GM19438 (cell line): ENCODE data around the gene BMS1.
A peak's percentile ranks its signal among the peaks of the same experiment; 100 is the strongest.
"Not testable (repeated sequence)": the region's sequence is repeated elsewhere in the genome, so short reads cannot be mapped to it uniquely, and the experiment has no call there.

Experiments
- ATAC-seq: cut with Tn5 transposase; IDR thresholded peaks from one replicate; pipeline ENCODE4 v1.9.1; 2021; ENCODE audit warnings: low read depth; ENCODE audit not compliant: unreplicated experiment

BMS1 gene, protein sequence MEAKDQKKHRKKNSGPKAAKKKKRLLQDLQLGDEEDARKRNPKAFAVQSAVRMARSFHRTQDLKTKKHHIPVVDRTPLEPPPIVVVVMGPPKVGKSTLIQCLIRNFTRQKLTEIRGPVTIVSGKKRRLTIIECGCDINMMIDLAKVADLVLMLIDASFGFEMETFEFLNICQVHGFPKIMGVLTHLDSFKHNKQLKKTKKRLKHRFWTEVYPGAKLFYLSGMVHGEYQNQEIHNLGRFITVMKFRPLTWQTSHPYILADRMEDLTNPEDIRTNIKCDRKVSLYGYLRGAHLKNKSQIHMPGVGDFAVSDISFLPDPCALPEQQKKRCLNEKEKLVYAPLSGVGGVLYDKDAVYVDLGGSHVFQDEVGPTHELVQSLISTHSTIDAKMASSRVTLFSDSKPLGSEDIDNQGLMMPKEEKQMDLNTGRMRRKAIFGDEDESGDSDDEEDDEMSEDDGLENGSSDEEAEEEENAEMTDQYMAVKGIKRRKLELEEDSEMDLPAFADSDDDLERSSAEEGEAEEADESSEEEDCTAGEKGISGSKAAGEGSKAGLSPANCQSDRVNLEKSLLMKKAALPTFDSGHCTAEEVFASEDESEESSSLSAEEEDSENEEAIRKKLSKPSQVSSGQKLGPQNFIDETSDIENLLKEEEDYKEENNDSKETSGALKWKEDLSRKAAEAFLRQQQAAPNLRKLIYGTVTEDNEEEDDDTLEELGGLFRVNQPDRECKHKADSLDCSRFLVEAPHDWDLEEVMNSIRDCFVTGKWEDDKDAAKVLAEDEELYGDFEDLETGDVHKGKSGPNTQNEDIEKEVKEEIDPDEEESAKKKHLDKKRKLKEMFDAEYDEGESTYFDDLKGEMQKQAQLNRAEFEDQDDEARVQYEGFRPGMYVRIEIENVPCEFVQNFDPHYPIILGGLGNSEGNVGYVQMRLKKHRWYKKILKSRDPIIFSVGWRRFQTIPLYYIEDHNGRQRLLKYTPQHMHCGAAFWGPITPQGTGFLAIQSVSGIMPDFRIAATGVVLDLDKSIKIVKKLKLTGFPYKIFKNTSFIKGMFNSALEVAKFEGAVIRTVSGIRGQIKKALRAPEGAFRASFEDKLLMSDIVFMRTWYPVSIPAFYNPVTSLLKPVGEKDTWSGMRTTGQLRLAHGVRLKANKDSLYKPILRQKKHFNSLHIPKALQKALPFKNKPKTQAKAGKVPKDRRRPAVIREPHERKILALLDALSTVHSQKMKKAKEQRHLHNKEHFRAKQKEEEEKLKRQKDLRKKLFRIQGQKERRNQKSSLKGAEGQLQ

DNA sequence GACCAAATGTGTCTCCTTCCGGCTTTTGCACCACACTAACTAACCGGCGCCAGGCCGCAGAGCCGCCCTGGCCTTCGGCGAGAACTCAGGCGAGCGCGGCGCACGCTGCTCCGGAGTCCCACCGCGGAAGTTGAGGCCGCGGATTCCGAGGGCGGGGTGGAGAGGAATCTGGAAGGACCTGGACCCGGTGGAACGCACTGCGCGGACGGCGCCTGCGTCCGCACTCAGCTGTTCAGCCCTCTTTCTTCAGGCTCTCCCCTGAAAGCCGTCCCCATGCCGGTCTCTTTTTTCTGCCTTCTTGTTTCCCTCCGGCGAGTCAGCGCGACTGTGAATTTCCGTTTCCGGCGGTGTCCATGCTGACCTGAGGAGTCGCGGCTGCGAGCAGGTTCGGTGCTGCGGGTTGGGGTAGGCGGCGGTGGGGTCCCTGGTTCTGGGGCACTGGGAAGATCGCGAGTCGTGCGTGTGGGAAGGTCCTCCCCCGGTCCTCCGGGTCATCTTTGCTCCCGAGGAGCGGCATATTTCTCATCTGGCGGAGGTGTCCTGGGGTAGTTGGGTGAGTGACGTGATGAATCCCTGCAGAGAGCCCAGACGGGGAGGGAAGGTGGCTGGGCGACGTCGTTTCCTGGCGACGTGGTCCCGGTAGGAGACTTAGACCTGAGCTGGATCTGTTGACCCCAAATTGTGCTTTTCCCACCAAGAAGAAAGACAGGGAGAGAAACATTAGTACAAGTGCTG is at the start of gene BMS1:
BMS1 (plus strand) TSS at position 350 of the 735 bp plus-strand sequence. CDS start 1,600 bp downstream, outside the sequence.
- ATAC-seq = peak; percentile 96

DNA sequence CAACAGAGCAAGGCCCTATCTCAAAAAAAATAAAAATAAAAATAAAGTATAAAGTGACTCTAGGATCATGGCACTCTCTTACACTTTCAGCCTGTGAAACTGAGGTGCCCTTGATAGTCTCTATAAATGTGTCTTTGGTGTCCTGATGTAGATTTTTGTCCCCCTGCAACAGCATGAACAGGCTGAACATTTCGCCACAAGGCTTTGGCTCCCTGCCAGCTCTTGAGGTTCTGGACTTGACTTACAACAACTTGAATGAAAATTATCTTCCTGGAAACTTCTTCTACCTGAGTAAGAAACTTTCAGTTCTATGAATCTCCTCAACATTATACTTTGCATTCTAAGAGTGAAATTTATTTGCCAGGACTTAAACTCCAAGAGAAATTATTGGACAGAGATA is 48.1 kb upstream of the BMS1 start:
- no peak for ATAC-seq

DNA sequence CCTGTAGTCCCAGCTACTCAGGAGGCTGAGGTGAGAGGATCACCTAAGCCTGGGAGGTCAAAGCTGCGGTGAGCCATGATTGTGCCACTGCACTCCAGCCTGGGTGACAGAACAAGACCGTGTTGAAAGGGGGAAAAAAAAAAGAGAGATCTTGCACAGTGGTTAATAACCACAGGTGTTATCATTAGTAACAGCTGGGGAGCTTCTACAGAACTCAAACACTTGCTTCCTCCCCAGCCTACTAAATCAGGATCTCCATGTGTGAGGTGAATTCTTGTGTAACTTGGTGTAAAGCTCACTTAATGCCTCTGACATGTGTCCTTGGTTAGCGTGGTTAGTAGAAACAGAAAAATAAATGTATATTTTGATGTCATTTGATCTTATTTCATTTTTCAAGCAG is 43.9 kb upstream of the BMS1 start:
- no peak for ATAC-seq

DNA sequence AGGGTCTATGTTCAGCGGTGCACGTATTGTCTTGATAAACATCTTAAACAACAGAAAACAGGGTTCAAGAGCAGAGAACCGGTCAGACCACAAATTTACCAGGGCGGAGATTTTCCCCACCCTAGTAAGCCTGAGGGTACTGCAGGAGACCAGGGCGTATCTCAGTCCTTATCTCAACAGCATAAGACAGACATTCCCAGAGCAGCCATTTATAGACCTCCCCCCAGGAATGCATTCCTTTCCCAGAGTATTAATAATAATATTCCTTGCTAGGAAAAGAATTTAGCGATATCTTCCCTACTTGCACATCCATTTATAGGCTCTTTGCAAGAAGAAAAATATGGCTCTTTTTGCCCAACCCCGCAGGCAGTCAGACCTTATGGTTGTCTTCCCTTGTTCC is 41.1 kb upstream of the BMS1 start:
- not testable (repeated sequence) for ATAC-seq

DNA sequence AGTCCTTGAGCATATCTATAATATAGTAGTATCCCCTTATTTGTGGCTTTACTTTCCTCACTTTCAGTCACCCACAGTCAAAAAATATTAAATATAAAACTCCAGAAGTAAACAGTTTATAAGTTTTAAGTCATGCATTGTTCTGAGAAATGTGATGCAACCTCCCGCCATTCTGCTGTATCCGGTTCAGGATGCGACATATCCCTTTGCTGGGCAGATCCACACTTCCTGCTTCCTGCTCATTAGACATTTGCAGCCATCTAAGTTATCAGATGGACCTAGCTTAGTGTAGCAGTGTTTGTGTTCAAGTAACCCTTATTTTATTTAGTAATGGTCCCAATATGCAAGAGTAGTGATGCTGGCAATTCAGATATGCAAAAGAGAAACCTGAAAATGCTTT is 38.9 kb upstream of the BMS1 start:
- no peak for ATAC-seq

DNA sequence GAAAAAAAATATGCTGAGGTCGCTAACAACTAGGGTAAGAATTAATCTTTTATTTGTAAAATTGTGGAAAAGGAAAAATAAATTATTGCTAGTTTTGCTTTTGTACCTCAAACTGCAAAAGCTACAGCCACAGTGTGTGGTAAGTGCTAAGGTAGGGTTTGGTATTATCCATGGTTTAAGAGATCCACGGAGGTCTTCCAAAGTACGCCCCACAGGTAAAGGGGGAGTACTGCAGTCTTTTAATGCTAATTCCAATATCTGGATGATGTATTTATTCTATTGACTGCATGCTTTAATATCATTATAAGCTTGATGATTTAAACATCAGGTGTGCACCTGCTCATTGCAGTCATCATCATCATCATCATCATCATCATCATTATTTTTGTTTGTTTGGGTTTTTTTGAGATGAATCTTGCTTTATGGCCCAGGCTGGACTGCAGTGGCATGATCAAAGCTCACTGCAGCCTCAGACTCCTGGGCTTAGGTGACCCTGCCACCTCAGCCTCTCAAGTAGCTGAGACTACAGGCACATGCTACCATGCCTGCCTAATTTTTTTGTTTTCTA is 38.4 kb upstream of the BMS1 start:
- ATAC-seq = no peak

DNA sequence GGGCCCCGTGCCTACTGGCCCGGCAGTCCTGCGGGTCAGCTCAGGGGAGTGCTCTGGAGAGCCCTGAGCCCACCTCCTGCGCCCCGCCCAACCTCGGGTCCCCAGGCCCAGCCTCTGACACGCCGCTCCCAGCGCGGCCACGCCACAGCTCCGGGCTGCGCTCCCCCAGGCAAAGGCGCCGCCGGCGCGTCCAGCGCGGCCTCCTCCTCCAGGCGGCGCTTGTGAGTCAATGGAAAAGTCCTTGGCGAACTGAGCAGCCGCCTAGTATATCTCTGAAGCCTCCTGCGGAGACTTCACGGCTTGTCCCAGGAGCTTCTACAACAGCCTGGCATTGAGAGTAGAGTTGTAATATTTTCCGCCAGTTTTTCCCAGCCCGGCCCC is 29.5 kb upstream of the BMS1 start:
- ATAC-seq = peak; percentile 56

DNA sequence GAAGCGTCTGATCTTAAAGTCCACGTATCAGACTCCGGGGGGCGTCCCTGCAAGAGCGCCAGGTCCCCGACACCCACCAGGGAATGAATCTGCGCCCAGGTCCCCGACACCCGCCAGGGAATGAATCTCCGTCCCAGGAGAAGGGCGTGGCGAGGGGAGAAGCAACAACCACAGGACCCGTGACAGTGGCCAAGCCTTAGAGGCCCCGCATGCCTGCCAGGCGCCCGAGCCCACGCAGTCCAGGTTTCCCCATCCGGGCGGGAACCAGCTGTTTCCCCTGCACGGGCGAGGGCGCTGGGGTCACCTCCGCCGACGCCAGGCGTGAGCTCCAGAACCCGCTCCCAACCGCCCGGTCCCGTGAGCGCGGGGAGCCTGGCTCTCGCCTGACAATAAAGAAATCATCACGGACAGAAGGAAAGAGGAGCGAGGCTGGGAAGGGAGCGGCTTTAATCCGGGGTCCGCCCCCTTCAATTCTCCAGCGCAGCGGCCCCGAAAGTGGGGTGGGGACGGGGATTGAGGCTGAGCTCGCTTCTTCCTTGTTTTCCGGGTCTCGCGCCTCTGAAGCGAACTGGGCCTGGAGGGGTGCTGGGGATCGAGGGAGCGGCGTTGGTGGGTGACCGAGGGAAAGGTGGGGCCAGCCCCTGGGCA is 29.0 kb upstream of the BMS1 start:
- no peak for ATAC-seq

DNA sequence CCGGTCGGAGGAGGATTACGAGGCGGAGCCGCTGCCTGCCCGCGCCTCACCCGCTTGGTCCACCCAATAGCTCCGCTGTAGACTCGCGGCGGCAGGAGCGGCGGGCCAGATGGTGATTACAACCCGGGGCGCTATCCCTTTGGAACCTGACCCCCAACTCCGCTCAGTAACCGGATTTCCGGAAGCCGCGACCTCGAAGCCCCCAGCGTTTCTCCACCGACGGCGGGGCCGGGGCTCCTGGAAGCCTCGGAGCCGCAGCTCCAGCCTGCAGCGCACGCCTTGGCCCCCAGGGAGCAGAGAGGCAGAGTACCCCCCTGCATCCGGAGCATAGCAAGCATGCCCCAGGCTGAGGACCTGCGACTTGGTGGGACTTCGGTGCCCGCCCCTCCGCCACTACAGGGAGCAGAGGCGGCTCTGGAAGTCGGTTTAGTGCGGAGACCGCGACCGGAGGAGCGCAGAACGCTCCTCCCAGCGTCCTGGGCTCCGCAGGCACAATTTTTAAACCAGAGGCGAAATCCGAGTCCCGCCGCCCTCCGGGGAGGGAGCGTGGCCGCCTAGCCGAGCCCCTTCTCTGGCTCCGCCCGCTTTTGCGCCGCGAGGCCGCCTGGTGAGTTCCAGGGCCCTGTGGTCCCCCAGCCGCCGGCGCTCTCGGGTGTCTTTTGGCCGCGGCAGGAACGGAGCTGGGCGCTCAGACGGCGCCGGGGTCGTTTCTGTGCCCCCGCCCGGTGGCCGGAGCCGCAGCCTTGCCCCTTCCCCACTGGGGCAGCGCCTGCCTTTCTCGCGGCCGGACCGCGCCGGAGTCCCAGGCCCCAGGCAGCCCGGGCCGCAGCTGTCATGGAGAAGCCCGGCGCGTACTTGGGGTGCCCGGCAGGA is 28.2 kb upstream of the BMS1 start:
- ATAC-seq = no peak

DNA sequence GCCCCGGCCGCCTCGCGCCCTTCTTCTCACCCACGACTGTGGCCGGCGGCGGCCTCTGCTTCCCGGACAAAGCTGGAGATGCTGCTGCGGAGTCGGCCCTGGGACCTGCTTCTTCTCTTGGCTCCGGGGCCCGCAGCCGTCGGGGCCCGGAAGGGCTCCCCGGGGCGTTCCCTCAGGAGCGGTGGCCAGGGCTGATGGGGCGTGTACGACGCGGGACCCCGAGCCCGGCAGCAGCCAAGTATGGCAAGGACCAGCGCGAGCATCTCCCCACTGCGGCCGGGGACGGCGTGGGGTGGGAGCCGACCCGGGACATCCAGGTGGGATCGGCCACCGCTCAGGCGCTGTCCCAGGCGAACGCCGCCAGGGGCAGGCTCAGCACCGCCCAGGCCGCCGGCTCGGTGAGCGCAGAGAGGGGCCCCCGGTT is 27.6 kb upstream of the BMS1 start:
- ATAC-seq = no peak

DNA sequence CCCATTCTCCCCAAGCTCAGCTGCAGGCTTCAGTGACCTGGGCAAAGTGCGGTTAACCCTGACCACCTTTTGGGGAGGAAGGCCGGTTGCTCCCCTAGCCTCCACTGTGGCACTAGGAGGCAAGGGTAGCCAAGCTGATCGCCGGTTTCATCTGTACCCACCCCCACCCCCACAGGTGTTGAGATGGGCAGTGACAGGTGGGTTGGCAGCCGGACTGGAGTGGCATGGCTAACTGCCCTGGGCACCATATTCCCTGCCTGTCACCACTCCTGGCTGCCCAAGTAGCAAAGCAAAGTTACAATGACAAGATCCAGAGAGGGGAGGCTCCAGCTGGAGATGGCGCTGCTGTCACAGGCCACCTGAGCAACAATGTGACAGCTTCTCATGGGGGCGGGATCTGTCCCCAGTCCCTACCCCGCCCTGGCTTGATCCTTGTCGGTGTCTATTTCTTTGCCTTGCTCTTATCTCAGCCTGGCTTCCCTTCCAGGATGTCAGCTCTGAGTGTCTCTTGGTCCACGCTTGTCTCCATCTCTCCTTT is 27.0 kb upstream of the BMS1 start:
- no peak for ATAC-seq

DNA sequence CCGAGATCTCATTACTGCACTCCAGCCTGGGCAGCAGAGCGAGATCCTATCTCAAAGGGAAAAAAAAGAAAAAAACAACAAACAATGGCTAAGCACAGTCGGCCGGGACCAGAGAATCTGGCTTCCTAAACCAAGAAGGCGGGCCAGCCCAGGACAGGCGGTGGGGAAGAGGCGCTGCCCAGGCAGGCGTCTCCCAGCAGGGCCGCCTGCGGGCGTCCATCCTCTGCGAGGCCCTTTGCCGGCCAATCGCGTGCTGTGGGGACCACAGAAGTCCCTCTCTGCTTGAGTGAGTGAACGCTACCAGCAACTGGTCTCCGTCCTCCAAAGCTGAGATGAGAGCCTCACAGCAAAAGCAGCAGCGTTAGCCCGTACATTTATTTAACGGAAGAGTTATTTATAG is 14.7 kb upstream of the BMS1 start:
- no peak for ATAC-seq

DNA sequence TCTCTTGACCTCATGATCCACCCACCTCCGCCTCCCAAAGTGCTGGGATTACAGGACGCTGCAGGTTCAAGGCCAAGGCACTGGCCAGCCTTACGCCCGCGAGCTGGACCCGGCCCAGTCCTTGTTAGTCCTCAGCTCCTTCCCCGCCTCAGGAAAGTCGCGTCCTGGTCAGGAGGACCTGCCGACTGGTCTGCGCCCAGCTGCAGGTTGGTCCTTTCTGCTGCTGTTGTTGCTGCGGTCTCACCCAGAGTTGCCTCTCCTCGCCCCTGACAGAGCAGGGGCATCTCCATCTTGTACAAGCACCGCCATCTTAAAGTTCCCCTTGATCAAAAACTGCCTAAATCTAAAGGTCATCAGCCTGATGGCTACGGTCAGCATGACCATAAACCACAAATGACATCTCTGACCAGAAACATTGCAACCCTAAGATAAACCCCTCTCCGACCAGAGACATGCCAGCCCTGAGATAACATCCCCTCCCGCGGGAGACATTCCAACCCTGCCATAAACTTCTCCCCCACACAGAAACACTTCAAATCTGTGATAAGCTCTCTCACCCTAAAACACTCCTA is 13.9 kb upstream of the BMS1 start:
- no peak for ATAC-seq

DNA sequence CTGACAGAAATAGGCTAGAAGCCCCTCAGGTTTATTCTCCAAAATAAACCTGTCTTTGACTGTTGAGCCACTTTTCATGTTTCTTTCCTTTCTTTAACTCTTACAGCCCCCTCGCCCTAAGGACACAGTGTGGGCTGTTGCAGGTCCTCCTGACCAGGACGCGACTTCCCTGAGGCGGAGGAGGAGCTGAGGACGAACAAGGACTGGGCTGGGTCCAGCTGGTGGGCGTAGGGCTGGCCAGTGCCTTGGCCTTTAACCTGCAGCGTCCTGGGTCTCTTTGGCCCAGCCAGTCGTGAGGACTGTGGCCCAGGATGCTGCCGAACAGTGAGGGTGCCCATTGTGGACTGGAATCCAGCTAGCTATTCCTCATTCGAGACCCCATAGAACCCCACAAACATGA is 13.4 kb upstream of the BMS1 start:
- no peak for ATAC-seq

DNA sequence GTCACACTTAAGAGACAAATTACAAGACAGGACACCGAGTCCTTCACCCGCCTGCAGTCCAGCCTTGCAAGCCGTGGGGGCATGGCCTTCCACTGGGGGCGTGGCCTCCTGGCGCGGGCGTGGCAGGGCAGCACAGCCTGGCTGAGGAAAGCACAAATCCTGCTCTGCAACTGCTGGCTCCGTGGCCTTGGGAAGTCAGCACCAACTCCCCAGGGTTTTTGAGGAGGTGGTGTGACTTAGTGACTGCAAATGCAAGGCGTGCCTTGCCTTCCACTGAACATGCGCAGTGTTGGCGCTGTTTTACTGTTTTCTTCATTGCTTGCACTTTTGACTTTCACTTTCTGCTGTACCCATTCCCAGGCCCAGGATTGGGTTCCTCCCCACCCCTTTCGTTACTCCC is 12.9 kb upstream of the BMS1 start:
- no peak for ATAC-seq

DNA sequence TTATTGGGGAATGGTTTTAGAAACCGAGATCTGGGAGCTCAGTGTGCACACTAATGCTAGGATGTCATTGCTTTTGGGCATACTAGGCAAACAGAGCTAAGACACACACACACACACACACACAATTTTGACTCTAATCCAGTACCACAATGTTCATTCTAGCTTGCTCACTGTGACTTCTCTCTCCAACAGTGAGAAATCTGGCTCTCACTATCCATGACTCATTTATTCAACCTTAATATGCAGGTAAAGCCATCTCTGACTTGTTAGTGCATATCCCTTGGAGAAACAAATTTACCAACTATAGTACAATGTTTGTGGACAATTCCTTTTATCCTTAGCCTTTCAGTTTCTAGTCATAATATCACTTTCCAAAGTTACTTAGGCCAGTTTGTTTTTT is 5.9 kb upstream of the BMS1 start:
- ATAC-seq = no peak

DNA sequence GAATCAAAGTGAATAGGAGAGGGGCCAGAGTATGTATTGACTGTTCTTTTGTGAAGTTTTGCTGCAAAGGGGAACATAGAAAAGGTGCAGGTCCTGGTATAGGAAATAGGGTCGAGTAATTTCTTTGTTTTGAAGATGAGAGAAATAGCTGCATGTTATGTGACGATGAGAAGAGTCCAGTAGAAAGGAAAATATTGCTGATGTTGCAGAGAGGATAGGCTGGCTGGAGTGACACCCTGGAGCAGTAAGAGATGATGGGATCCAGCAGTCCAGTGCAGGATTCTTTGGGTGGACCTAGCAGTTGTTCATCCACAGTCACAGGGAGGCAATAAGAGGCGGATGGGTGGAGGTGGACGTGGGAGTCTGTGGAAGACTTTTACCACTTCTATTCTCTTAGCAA is 2.1 kb upstream of the BMS1 start:
- no peak for ATAC-seq

DNA sequence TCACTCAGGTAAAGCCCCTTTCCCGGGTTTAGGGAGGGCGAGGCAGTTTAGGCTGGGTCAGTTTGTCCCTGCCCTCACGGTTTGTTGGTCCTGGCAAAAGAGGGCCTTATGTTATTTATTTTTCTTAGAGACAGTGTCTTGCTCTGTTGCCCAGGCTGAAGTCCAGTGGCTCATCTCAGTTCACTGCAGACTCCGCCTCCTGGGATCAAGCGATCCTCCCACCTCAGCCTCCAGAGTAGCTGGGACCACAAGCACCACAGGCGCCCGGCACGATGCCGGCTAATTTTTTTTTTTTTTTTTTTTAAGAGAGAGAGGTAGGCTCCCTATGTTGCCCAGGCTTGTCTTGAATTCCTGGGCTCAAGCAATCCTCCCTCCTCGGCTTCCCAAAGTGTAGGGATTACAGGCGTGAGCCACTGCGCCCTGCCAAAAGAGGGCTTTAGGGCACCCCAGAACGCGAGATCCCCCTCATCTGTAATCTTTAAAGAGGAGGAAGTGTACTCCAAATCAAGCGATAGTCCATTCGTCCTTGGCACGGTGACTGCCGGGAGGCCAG is 626 bp upstream of the BMS1 start:
- ATAC-seq = peak; percentile 1
